CD14-positive monocyte (primary cell): ENCODE data around the gene RCC1. TPM values are rescaled to one million over a fixed set of nuclear protein-coding genes. Genes with fewer than 3 reads are reported as not detected.
"Not testable (repeated sequence)": the region's sequence is repeated elsewhere in the genome, so short reads cannot be mapped to it uniquely, and the experiment has no call there.

Source experiments
- DNase-seq, 3 donors: peaks; one replicate each; pipeline ENCODE4 v3.0.0-alpha.2; 2011 to 2022
- H2AFZ ChIP-seq: 2 replicates; pipeline ENCODE4 v1.6.0; 2012; ENCODE audit warnings: mild to moderate bottlenecking, low read depth, low read length, inconsistent platforms; ENCODE audit not compliant: insufficient read depth, poor library complexity, severe bottlenecking
- H3K27ac ChIP-seq, 2 donors: 1 replicate in 1 of 2; 2 replicates in 1 of 2; pipeline ENCODE4 v1.5.1; 2012 to 2013; ENCODE audit warnings: low read length in 2 of 2, control low read depth in 1 of 2, inconsistent platforms in 1 of 2, low read depth in 1 of 2, mild to moderate bottlenecking in 1 of 2
- H3K27me3 ChIP-seq, 2 donors: one replicate each; pipeline versions ENCODE4 v1.6.0 to v1.6.1; 2011 to 2013; ENCODE audit warnings: low read length in 2 of 2; ENCODE audit not compliant: control insufficient read depth in 2 of 2, insufficient read depth in 2 of 2
- H3K36me3 ChIP-seq, 2 donors: replicated peaks in 1 of 2; 1 replicate in 1 of 2; 2 replicates in 1 of 2; pipeline versions ENCODE4 v1.5.1 to v1.6.1; 2012 to 2013; ENCODE audit warnings: low read length in 2 of 2, control low read depth in 1 of 2, inconsistent platforms in 1 of 2, mild to moderate bottlenecking in 1 of 2; ENCODE audit not compliant: insufficient read depth in 2 of 2, control insufficient read depth in 1 of 2
- H3K4me1 ChIP-seq, 2 donors: 1 replicate in 1 of 2; 2 replicates in 1 of 2; pipeline versions ENCODE4 v1.5.1 to v1.6.1; 2012 to 2013; ENCODE audit warnings: low read length in 2 of 2, control low read depth in 1 of 2, inconsistent platforms in 1 of 2, mild to moderate bottlenecking in 1 of 2, moderate library complexity in 1 of 2; ENCODE audit not compliant: insufficient read depth in 2 of 2, control insufficient read depth in 1 of 2
- H3K4me2 ChIP-seq: replicated peaks from 2 replicates; pipeline ENCODE3; 2012; ENCODE audit warnings: low read length, moderate library complexity, mild to moderate bottlenecking; ENCODE audit not compliant: poor library complexity, severe bottlenecking; ENCODE audit errors: extremely low read depth
- H3K4me3 ChIP-seq, 3 experiments: fragments of 200-600 bp in 1 of 3; sonication (generic) in 1 of 3; replicated peaks in 1 of 3; 1 replicate in 2 of 3; 2 replicates in 1 of 3; pipeline ENCODE4 v1.5.1; 2011 to 2013; ENCODE audit warnings: low read length in 3 of 3, mild to moderate bottlenecking in 3 of 3, control low read depth in 2 of 3, low read depth in 2 of 3, inconsistent platforms in 1 of 3, moderate library complexity in 1 of 3
- H3K79me2 ChIP-seq: 2 replicates; pipeline ENCODE4 v1.6.0; 2012; ENCODE audit warnings: mild to moderate bottlenecking, control low read depth, inconsistent platforms, low read length, moderate library complexity; ENCODE audit not compliant: insufficient read depth
- H3K9ac ChIP-seq: 2 replicates; pipeline ENCODE4 v1.6.0; 2017; ENCODE audit warnings: low read length, mild to moderate bottlenecking; ENCODE audit not compliant: insufficient read depth, poor library complexity, severe bottlenecking
- H3K9me3 ChIP-seq, 2 donors: replicated peaks in 1 of 2; 1 replicate in 1 of 2; 2 replicates in 1 of 2; pipeline versions ENCODE4 v1.5.1 to v1.6.1; 2012 to 2013; ENCODE audit warnings: low read length in 2 of 2, control low read depth in 1 of 2; ENCODE audit not compliant: control insufficient read depth in 1 of 2, insufficient read depth in 1 of 2
- H4K20me1 ChIP-seq: 2 replicates; pipeline ENCODE4 v1.6.0; 2012; ENCODE audit warnings: mild to moderate bottlenecking, low read length, control low read depth, moderate library complexity; ENCODE audit not compliant: insufficient read depth
- H3K27ac Mint-ChIP-seq, 7 donors: one replicate each; pipeline ENCODE4 v1.8.0; 2020; ENCODE audit warnings: mild to moderate bottlenecking in 7 of 7, mixed read lengths in 7 of 7, moderate library complexity in 6 of 7, inconsistent platforms in 2 of 7
- H3K27me3 Mint-ChIP-seq, 3 donors: one replicate each; pipeline ENCODE4 v1.8.0; 2021 to 2022; ENCODE audit warnings: low read depth in 3 of 3, mild to moderate bottlenecking in 3 of 3, mixed read lengths in 3 of 3, moderate library complexity in 3 of 3, inconsistent platforms in 1 of 3
- H3K36me3 Mint-ChIP-seq, 2 donors: one replicate each; pipeline ENCODE4 v1.8.0; 2020; ENCODE audit warnings: mixed read lengths in 2 of 2, inconsistent platforms in 1 of 2, mild to moderate bottlenecking in 1 of 2
- H3K4me1 Mint-ChIP-seq: one replicate; pipeline ENCODE4 v1.8.0; 2020; ENCODE audit warnings: mild to moderate bottlenecking, mixed read lengths
- H3K4me3 Mint-ChIP-seq, 2 donors: one replicate each; pipeline ENCODE4 v1.8.0; 2020; ENCODE audit warnings: mild to moderate bottlenecking in 2 of 2, mixed read lengths in 2 of 2, moderate library complexity in 1 of 2
- H3K9me3 Mint-ChIP-seq, 7 donors: one replicate each; pipeline ENCODE4 v1.8.0; 2020 to 2022; ENCODE audit warnings: mixed read lengths in 7 of 7, mild to moderate bottlenecking in 6 of 7, moderate library complexity in 6 of 7, inconsistent platforms in 2 of 7
- CTCF ChIP-seq: fragments of 200-600 bp; IDR thresholded peaks from one replicate; pipeline ENCODE4 v1.8.0; 2022; ENCODE audit warnings: antibody characterized with exemption, mild to moderate bottlenecking
- WGBS: methylation state at CpG from one replicate; pipeline ENCODE4 v1.1.5; 2013; ENCODE audit warnings: missing lambda C conversion rate; ENCODE audit not compliant: insufficient coverage; 5-methylcytosine and 5-hydroxymethylcytosine counted together
- intact Hi-C, 2 donors: fragments of 100-400 bp; cut with micrococcal nuclease; formaldehyde crosslinking; loops; one replicate each; pipeline versions ENCODE4 v1.15.0 to v1.15.1; 2023
- polyA plus RNA-seq, 3 donors: library from polyadenylated mRNA; depleted of rRNA in 1 of 3; unstranded in 2 of 3; stranded (reverse) in 1 of 3; fragments of 300-500 nt in 2 of 3; fragments of >200 nt in 1 of 3; fragmentation: Illumina TruSeq in 2 of 3; gene quantifications; 1 replicate in 2 of 3; 2 replicates in 1 of 3; pipeline ENCODE4 v1.2.3, GENCODE V29; 2012 to 2021

Gene RCC1
- polyA plus RNA-seq, 3 donors: 8.7 to 10.6 (median 10.1) TPM

DNA sequence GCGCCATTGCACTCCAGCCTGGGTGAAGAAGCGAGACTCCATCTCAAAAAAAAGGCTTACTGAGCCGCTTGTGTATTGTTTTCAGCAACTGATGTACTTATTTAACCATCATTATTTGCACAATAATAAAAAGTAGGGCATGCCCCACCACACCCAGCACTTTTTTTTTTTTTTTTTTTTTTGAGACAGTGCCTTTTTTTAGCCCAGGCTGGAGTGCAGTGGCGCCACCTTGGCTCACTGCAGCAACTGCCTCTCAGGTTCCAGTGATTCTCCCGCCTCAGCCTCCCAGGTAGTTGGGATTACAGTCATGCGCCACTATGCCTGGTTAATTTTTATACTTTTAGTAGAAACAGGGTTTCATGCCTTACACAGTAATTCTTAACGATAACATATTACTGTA lies 34.8 kb downstream of the RCC1 start:
- Mint-ChIP-seq H3K27me3 (no peaks in the 10 kb centered on the region), H3K4me1 (no peaks in the 10 kb centered on the region), H3K9me3 (no peaks in the 10 kb centered on the region), H3K4me3 (no peak overlapping the region), H3K27ac (no peak overlapping the region), H3K36me3 (peaks cover 28 to 37% of the 10 kb centered on the region in 2 donors)
- no peaks in the 10 kb centered on the region for H3K27me3 ChIP-seq
- H3K4me2 ChIP-seq: no peak overlapping the region
- TF ChIP-seq CTCF: no peak
- intact Hi-C loops: no loop called here
- H3K9ac ChIP-seq: no peak overlapping the region
- H3K27ac ChIP-seq: no peak overlapping the region
- peaks cover 22 to 31% of the 10 kb centered on the region in 2 donors for H3K36me3 ChIP-seq
- H3K9me3 ChIP-seq: no peaks in the 10 kb centered on the region
- H3K79me2 ChIP-seq: no peaks in the 10 kb centered on the region
- no peak overlapping the region for H3K4me3 ChIP-seq
- H2AFZ ChIP-seq: no peak overlapping the region
- no peaks in the 10 kb centered on the region for H3K4me1 ChIP-seq
- WGBS: 100% methylated on average over 1 of the region's 7 CpGs
- H4K20me1 ChIP-seq: no peaks in the 10 kb centered on the region
- DNase-seq: no peak

GRCh38 chr1:28541414-28542015 lies 35.7 kb downstream of the RCC1 start:
- DNase-seq, intact Hi-C loops, H3K4me3 Mint-ChIP-seq, H3K79me2 ChIP-seq, H3K9me3 ChIP-seq, H4K20me1 ChIP-seq, H3K9me3 Mint-ChIP-seq, H3K4me2 ChIP-seq, H3K27me3 Mint-ChIP-seq, H3K4me3 ChIP-seq, H3K4me1 Mint-ChIP-seq, H2AFZ ChIP-seq, H3K9ac ChIP-seq, H3K27ac Mint-ChIP-seq, H3K27ac ChIP-seq, H3K4me1 ChIP-seq, H3K27me3 ChIP-seq: not testable (repeated sequence)
- WGBS: no CpG with 5 or more reads among the region's 8 CpGs
- H3K36me3 ChIP-seq: peaks cover 13 to 22% of the 10 kb centered on the region in 2 donors
- peaks cover 20 to 28% of the 10 kb centered on the region in 2 donors for H3K36me3 Mint-ChIP-seq
